Posterior cingulate gyrus (tissue), 11 donors: ENCODE results near the gene AKT3.
A peak's percentile ranks its signal among the peaks of the same experiment; 100 is the strongest.

Experiments used
- DNase-seq, 10 donors: peaks; one replicate each; pipeline versions ENCODE4 v3.0.0 to v3.0.0-alpha.2; 2020 to 2021; ENCODE audit warnings: mixed read lengths in 3 of 10
- intact Hi-C: fragments of 100-400 bp; cut with DNase I; formaldehyde crosslinking; loops from one replicate; pipeline ENCODE4 v1.15.1; 2023

AKT3 gene

GRCh38 chr1:243477731-243478290 lies 372.2 kb downstream of the AKT3 start:
- intact Hi-C loops: loop anchor here (2.0 kb wide), 1 partner anchor 795 kb away; no protein-coding TSS in a partner anchor
- DNase-seq: no peak

GRCh38 chr1:243475966-243476365 lies 374.1 kb downstream of the AKT3 start:
- DNase-seq: peak in 8 of 10 donors; percentile 68 to 96 (median 78)
- intact Hi-C loops: loop anchor here (1.0 to 2.0 kb wide), 3 partner anchors 131 to 797 kb away; no protein-coding TSS in a partner anchor

- intact Hi-C loops: loop anchor here (2.0 kb wide), 1 partner anchor 130 kb away; no protein-coding TSS in a partner anchor
- no peak for DNase-seq
Measured at GRCh38 chr1:243474906-243475305, 375.1 kb downstream of the AKT3 start.

GRCh38 chr1:243474136-243474881 lies 375.7 kb downstream of the AKT3 start:
- peak in 1 of 10 donors; percentile 85 for DNase-seq
- intact Hi-C loops: loop anchor here (2.0 kb wide), 1 partner anchor 130 kb away; no protein-coding TSS in a partner anchor

GRCh38 chr1:243473227-243474135 lies 376.6 kb downstream of the AKT3 start:
- no peak for DNase-seq
- intact Hi-C loops: loop anchor here (2.0 kb wide), 1 partner anchor 129 kb away; no protein-coding TSS in a partner anchor

- intact Hi-C loops: no loop called here
- DNase-seq: no peak
Measured at GRCh38 chr1:243471754-243472745, 378.0 kb downstream of the AKT3 start.

- intact Hi-C loops: no loop called here
- peak in 4 of 10 donors; percentile 47 to 89 (median 56) for DNase-seq
Measured at GRCh38 chr1:243471026-243471685, 378.9 kb downstream of the AKT3 start.

GRCh38 chr1:243470502-243470901 lies 379.5 kb downstream of the AKT3 start:
- intact Hi-C loops: no loop called here
- DNase-seq: peak in 1 of 10 donors; percentile 87

GRCh38 chr1:243469497-243469896 lies 380.5 kb downstream of the AKT3 start:
- DNase-seq: no peak
- intact Hi-C loops: no loop called here

GRCh38 chr1:243465738-243466137 lies 384.3 kb downstream of the AKT3 start:
- DNase-seq: no peak
- intact Hi-C loops: no loop called here

- intact Hi-C loops: no loop called here
- DNase-seq: no peak
Measured at GRCh38 chr1:243465081-243465480, 385.0 kb downstream of the AKT3 start.

GRCh38 chr1:243462929-243463697 lies 386.9 kb downstream of the AKT3 start:
- intact Hi-C loops: no loop called here
- no peak for DNase-seq

- intact Hi-C loops: no loop called here
- no peak for DNase-seq
Measured at GRCh38 chr1:243461700-243462099, 388.3 kb downstream of the AKT3 start.

- DNase-seq: no peak
- intact Hi-C loops: no loop called here
Measured at GRCh38 chr1:243459059-243459458, 391.0 kb downstream of the AKT3 start.

- intact Hi-C loops: no loop called here
- no peak for DNase-seq
Measured at GRCh38 chr1:243457363-243457982, 392.6 kb downstream of the AKT3 start.

GRCh38 chr1:243455760-243456651 lies 394.0 kb downstream of the AKT3 start:
- intact Hi-C loops: no loop called here
- no peak for DNase-seq
